ENCODE results near the gene CAPN5. TPM values are rescaled to one million over a fixed set of nuclear protein-coding genes. Genes with fewer than 3 reads are reported as not detected.

Gene CAPN5
- total RNA-seq, 1 experiment from 2014 or later = 17.3 TPM

DNA sequence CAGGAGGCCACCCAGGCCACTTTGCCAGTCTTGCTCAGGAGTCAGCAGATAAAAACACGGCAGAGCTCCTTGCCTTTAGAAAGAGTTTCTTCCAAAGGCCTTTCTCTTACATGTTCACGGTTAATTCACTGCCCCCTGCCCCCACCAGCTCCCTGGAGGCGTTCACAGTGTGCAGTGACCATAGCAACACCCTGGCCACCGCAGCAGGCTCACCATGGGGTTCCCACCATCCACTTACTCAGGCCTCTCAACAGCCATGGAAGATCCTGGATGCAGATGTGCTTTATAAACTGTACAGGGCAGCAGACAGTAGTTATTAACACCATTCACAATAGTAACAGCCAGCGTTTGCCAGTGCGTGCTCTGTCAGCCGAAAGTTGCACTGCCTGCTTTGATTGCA, 50.7 kb downstream of the CAPN5 start:
- DNase-seq (ENCODE audit: low read depth, low spot score) = no peak
- TF ChIP-seq SIN3A (IDR thresholded peaks at IDR 0.05; ENCODE audit: borderline replicate concordance, insufficient read depth, low read depth, low read length) = no peak
- TF ChIP-seq, protein P1, sequence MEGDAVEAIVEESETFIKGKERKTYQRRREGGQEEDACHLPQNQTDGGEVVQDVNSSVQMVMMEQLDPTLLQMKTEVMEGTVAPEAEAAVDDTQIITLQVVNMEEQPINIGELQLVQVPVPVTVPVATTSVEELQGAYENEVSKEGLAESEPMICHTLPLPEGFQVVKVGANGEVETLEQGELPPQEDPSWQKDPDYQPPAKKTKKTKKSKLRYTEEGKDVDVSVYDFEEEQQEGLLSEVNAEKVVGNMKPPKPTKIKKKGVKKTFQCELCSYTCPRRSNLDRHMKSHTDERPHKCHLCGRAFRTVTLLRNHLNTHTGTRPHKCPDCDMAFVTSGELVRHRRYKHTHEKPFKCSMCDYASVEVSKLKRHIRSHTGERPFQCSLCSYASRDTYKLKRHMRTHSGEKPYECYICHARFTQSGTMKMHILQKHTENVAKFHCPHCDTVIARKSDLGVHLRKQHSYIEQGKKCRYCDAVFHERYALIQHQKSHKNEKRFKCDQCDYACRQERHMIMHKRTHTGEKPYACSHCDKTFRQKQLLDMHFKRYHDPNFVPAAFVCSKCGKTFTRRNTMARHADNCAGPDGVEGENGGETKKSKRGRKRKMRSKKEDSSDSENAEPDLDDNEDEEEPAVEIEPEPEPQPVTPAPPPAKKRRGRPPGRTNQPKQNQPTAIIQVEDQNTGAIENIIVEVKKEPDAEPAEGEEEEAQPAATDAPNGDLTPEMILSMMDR (IDR thresholded peaks at IDR 0.05) = no peak
- TF ChIP-seq POLR2AphosphoS5 (IDR thresholded peaks at IDR 0.05; ENCODE audit: low read depth, low read length) = no peak
- Histone ChIP-seq H3K27ac (ENCODE audit: low read length) (no peak overlapping the region), H3K4me3 (ENCODE audit: low read depth in 2 of 2, low read length in 2 of 2) (no peak overlapping the region), H3K4me1 (ENCODE audit: control insufficient read depth, insufficient read depth, low read length) (no peaks in the 10 kb centered on the region), H3K27me3 (ENCODE audit: control insufficient read depth, insufficient read depth, low read length) (no peaks in the 10 kb centered on the region), H3K9me3 (ENCODE audit: control insufficient read depth, insufficient read depth, low read depth, low read length) (no peaks in the 10 kb centered on the region), H3K36me3 (ENCODE audit: control insufficient read depth, insufficient read depth, low read length) (no peaks in the 10 kb centered on the region)
- intact Hi-C loops (cut with micrococcal nuclease; ENCODE audit: unreplicated experiment) = no loop called here
- POLR2A ChIA-PET = interaction anchor here (1.1 kb wide), 1 partner anchor 10 kb away, joined by 3 read pairs; no protein-coding TSS in a partner anchor
- in situ Hi-C loops (cut with HindIII; ENCODE audit: low pct_unique_long_range_greater_than_20kb, low sequenced_read_pairs) = no loop called here
- ATAC-seq = no peak
- CTCF ChIA-PET = interaction anchor here (1.0 to 1.2 kb wide), 2 partner anchors 9 to 70 kb away, joined by 3 to 6 read pairs; no protein-coding TSS in a partner anchor
- BruUV-seq (replicated peaks) = no TSS peak

DNA sequence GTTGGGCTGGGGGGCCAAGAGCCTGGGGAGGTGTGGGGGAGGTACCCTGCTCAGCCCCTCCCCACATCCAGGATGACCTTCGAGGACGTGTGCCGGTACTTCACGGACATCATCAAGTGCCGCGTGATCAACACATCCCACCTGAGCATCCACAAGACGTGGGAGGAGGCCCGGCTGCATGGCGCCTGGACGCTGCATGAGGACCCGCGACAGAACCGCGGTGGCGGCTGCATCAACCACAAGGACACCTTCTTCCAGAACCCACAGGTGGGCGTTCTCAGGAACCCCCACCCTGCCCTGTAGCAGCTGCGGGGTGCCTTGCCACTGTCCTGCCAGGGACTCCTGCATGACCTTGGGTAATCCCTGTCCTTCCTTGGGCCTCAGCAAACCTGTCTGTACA, 51.3 kb downstream of the CAPN5 start:
- no peaks in the 10 kb centered on the region for H3K27me3 ChIP-seq (ENCODE audit: control insufficient read depth, insufficient read depth, low read length)
- H3K4me3 ChIP-seq (ENCODE audit: low read depth in 2 of 2, low read length in 2 of 2) = no peak overlapping the region
- DNase-seq (ENCODE audit: low read depth, low spot score) (no peak), ATAC-seq (no peak)
- no peaks in the 10 kb centered on the region for H3K36me3 ChIP-seq (ENCODE audit: control insufficient read depth, insufficient read depth, low read length)
- CTCF ChIA-PET = no interaction called here
- intact Hi-C loops (cut with micrococcal nuclease; ENCODE audit: unreplicated experiment) = no loop called here
- in situ Hi-C loops (cut with HindIII; ENCODE audit: low pct_unique_long_range_greater_than_20kb, low sequenced_read_pairs) = no loop called here
- no peak overlapping the region for H3K27ac ChIP-seq (ENCODE audit: low read length)
- no TSS peak for BruUV-seq (replicated peaks)
- POLR2A ChIA-PET = interaction anchor here (1.1 kb wide), 1 partner anchor 9 kb away, joined by 3 read pairs; no protein-coding TSS in a partner anchor
- TF ChIP-seq, protein P2, sequence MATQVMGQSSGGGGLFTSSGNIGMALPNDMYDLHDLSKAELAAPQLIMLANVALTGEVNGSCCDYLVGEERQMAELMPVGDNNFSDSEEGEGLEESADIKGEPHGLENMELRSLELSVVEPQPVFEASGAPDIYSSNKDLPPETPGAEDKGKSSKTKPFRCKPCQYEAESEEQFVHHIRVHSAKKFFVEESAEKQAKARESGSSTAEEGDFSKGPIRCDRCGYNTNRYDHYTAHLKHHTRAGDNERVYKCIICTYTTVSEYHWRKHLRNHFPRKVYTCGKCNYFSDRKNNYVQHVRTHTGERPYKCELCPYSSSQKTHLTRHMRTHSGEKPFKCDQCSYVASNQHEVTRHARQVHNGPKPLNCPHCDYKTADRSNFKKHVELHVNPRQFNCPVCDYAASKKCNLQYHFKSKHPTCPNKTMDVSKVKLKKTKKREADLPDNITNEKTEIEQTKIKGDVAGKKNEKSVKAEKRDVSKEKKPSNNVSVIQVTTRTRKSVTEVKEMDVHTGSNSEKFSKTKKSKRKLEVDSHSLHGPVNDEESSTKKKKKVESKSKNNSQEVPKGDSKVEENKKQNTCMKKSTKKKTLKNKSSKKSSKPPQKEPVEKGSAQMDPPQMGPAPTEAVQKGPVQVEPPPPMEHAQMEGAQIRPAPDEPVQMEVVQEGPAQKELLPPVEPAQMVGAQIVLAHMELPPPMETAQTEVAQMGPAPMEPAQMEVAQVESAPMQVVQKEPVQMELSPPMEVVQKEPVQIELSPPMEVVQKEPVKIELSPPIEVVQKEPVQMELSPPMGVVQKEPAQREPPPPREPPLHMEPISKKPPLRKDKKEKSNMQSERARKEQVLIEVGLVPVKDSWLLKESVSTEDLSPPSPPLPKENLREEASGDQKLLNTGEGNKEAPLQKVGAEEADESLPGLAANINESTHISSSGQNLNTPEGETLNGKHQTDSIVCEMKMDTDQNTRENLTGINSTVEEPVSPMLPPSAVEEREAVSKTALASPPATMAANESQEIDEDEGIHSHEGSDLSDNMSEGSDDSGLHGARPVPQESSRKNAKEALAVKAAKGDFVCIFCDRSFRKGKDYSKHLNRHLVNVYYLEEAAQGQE (IDR thresholded peaks at IDR 0.05; ENCODE audit: insufficient read depth in 1 of 2, low read depth in 2 of 2, low read length in 1 of 2) = no peak
- no peak for TF ChIP-seq TCF7L2 (IDR thresholded peaks at IDR 0.05; ENCODE audit: low read depth, low read length)
- no peak for TF ChIP-seq POLR2AphosphoS5 (IDR thresholded peaks at IDR 0.05; ENCODE audit: low read depth, low read length)
- TF ChIP-seq SIN3A (IDR thresholded peaks at IDR 0.05; ENCODE audit: borderline replicate concordance, insufficient read depth, low read depth, low read length) = no peak
- TF ChIP-seq, protein P1 (IDR thresholded peaks at IDR 0.05) = no peak
- no peaks in the 10 kb centered on the region for H3K4me1 ChIP-seq (ENCODE audit: control insufficient read depth, insufficient read depth, low read length)
- H3K9me3 ChIP-seq (ENCODE audit: control insufficient read depth, insufficient read depth, low read depth, low read length) = no peaks in the 10 kb centered on the region
